Measurements from ENCODE around the gene SOX8.

GRCh38 chr16:986411-986810, 4.8 kb downstream of the SOX8 start:
- TF ChIP-seq CTCF (conservative IDR thresholded peaks at IDR 0.05 in 1 of 2, IDR thresholded peaks at IDR 0.05 in 1 of 2; ENCODE audit: low read depth in 1 of 2, low read length in 2 of 2) (no peak), EZH2 (IDR thresholded peaks at IDR 0.05; ENCODE audit: low read length, missing control alignments) (no peak)

All from fibroblast of lung (primary cell).